ENCODE measurements around the gene PCDHGB5. TPM values are rescaled to one million over a fixed set of nuclear protein-coding genes. Genes with fewer than 3 reads are reported as not detected.
A peak's percentile ranks its signal among the peaks of the same experiment; 100 is the strongest.

PCDHGB5 gene
- total and polyA plus RNA-seq, 2 donors from 2014 or later = 0.82 to 12.3 TPM

- DNase-seq (no peak), FAIRE-seq (no peak)
- Histone ChIP-seq H3K27me3 (ENCODE audit: control insufficient read depth, insufficient read depth, low read length) (no peaks in the 10 kb centered on the region), H3K9ac (ENCODE audit: low read length in 3 of 3) (no peak overlapping the region), H3K4me1 (ENCODE audit: control insufficient read depth in 2 of 3, insufficient read depth in 2 of 3, low read depth in 1 of 3, low read length in 3 of 3) (no peaks in the 10 kb centered on the region), H3K9me3 (ENCODE audit: control insufficient read depth in 2 of 3, insufficient read depth in 1 of 3, low read length in 3 of 3) (peaks cover 2 to 71% (median 19%) of the 10 kb centered on the region in 3 donors), H3K27ac (ENCODE audit: low read depth in 2 of 2, low read length in 2 of 2) (no peak overlapping the region), H3K36me3 (ENCODE audit: control insufficient read depth in 2 of 3, insufficient read depth in 3 of 3, low read length in 3 of 3) (no peaks in the 10 kb centered on the region), H3K4me3 (ENCODE audit: low read length in 3 of 3) (no peak overlapping the region)
- TF ChIP-seq CTCF (IDR thresholded peaks at IDR 0.05; ENCODE audit: borderline replicate concordance, extremely low read depth, insufficient read depth) = no peak
- intact Hi-C loops (cut with DNase I) = no loop called here
Measured at GRCh38 chr5:141356133-141356532, 41.6 kb upstream of the PCDHGB5 start.

GRCh38 chr5:141356950-141357349, 40.8 kb upstream of the PCDHGB5 start:
- DNase-seq (no peak), FAIRE-seq (no peak)
- Histone ChIP-seq H3K9me3 (ENCODE audit: control insufficient read depth in 2 of 3, insufficient read depth in 1 of 3, low read length in 3 of 3) (peaks cover 2 to 71% (median 16%) of the 10 kb centered on the region in 3 donors), H3K27ac (ENCODE audit: low read depth in 2 of 2, low read length in 2 of 2) (no peak overlapping the region), H3K4me3 (ENCODE audit: low read length in 3 of 3) (no peak overlapping the region), H3K36me3 (ENCODE audit: control insufficient read depth in 2 of 3, insufficient read depth in 3 of 3, low read length in 3 of 3) (no peaks in the 10 kb centered on the region), H3K4me1 (ENCODE audit: control insufficient read depth in 2 of 3, insufficient read depth in 2 of 3, low read depth in 1 of 3, low read length in 3 of 3) (no peaks in the 10 kb centered on the region), H3K9ac (ENCODE audit: low read length in 3 of 3) (no peak overlapping the region), H3K27me3 (ENCODE audit: control insufficient read depth, insufficient read depth, low read length) (no peaks in the 10 kb centered on the region)
- intact Hi-C loops (cut with DNase I) = no loop called here
- no peak for TF ChIP-seq CTCF (IDR thresholded peaks at IDR 0.05; ENCODE audit: borderline replicate concordance, extremely low read depth, insufficient read depth)

GRCh38 chr5:141359790-141360426, 37.8 kb upstream of the PCDHGB5 start, which contains the start of gene PCDHGB2:
PCDHGB2 (plus strand) TSS chr5:141359994; CDS start chr5:141360136, 142 bp downstream.
- H3K36me3 ChIP-seq (ENCODE audit: control insufficient read depth in 2 of 3, insufficient read depth in 3 of 3, low read length in 3 of 3) = no peaks in the 10 kb centered on the region
- peak within 1 kb of the TSS in 2 of 3 donors; percentile 16 to 36 for H3K4me3 ChIP-seq (ENCODE audit: low read length in 3 of 3)
- intact Hi-C loops (cut with DNase I) = no loop called here
- peaks cover 2 to 88% (median 28%) of the 10 kb centered on the region in 3 donors for H3K9me3 ChIP-seq (ENCODE audit: control insufficient read depth in 2 of 3, insufficient read depth in 1 of 3, low read length in 3 of 3)
- FAIRE-seq (no peak), DNase-seq (no peak)
- no peak within 1 kb of the TSS for H3K9ac ChIP-seq (ENCODE audit: low read length in 3 of 3)
- no peak for TF ChIP-seq CTCF (IDR thresholded peaks at IDR 0.05; ENCODE audit: borderline replicate concordance, extremely low read depth, insufficient read depth)
- no peak within 1 kb of the TSS for H3K27ac ChIP-seq (ENCODE audit: low read depth in 2 of 2, low read length in 2 of 2)
- no peaks in the 10 kb centered on the region for H3K4me1 ChIP-seq (ENCODE audit: control insufficient read depth in 2 of 3, insufficient read depth in 2 of 3, low read depth in 1 of 3, low read length in 3 of 3)
- H3K27me3 ChIP-seq (ENCODE audit: control insufficient read depth, insufficient read depth, low read length) = no peaks in the 10 kb centered on the region

All from kidney (tissue), 14 donors.